Measurements from ENCODE around the gene PPP4R1.

PPP4R1 gene

DNA sequence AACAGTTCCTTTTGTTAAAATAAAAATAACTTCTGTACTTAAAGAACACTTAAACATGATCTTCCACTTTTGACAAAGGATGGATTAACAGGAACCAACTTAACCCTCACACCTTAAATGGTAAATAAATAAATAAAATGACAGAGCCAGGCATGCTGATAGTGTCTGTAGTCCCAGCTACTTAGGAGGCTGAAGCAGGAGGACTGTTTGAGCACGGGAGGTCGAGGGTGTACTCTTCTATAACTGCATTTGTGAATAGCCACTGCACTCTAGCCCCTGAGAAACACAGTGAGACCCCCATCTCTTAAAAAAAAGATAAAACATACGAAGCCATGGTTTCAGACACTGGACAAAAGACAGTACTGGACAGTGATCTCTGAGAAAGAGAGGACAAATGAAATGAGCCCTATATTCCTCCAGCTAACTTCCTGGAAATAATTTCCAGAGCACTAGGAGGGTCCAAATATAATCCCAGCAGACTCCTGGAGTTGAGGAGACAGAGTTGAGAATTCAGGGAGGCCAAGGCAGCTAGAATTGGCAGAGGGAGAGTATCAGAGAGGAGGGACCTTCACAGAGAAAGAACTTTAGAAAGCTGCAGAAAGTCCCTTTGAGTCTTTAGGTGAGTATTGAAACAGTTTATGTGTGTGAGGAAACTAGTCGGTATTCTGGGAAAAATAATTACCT lies 17.4 kb downstream of the PPP4R1 start:
- no peak for TF ChIP-seq CTCF (IDR thresholded peaks at IDR 0.05; ENCODE audit: extremely low read depth, insufficient read depth, missing control alignments)
- no peak for DNase-seq (ENCODE audit: low spot score)
- in situ Hi-C loops (cut with MboI; ENCODE audit: low pct_unique_long_range_greater_than_20kb, low sequenced_read_pairs, unreplicated experiment), result no loop called here

DNA sequence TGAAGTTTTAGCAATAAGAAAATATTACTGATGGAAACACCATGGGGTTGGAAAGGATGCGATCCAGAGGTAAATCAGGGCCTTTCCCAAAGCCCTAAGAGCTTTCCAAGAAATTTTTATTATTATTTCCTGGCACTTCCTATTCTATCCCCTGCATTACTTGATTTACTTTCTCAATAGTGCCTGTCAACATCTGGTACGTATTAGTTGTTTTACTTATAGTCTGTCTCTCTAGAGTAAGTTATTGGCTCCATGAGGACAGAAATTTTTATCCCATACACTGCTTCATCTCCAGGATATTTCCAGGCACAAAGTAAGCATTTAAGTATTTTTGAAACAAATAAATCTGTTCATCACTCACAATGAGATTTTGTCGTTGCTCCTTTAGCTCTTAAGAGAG lies 18.1 kb downstream of the PPP4R1 start:
- TF ChIP-seq CTCF (IDR thresholded peaks at IDR 0.05; ENCODE audit: extremely low read depth, insufficient read depth, missing control alignments), result no peak
- in situ Hi-C loops (cut with MboI; ENCODE audit: low pct_unique_long_range_greater_than_20kb, low sequenced_read_pairs, unreplicated experiment), result no loop called here
- DNase-seq (ENCODE audit: low spot score), result no peak

DNA sequence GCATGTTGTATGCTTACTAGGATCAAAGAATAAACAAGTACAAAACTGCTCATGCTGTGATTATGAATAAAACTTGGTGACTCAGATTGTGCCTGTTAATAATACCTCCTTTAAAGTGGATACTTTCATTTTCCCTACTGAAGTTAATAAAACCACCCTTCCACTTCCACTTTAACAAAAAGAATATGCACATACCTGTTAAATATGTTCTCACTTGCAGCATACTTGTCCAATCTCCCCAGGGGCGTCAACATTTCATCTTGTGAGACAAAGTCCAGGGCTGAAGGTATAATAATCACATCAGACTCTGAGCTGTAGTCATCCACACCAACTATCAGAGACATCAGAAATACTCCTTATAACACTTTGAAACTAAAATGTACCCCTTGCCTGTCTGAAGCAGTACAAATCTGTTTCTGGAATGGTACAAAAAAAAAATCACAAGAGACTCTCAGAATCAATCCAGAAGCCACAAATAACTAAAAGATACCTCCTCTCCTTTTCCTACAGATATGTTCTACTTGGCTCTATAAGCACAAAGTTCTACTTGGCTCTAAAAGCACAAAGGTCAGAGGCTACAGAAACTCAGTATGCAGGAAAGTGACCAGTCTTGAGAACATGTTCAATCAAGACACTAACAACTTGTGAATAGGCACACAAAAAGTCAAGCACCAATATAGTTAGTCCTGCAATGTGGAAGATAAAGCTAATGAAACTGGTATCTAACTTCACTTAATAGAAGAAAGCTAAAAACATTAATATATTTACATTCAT lies 19.3 kb downstream of the PPP4R1 start:
- TF ChIP-seq CTCF (IDR thresholded peaks at IDR 0.05; ENCODE audit: extremely low read depth, insufficient read depth, missing control alignments), result no peak
- peak; percentile 32 for DNase-seq (ENCODE audit: low spot score)
- in situ Hi-C loops (cut with MboI; ENCODE audit: low pct_unique_long_range_greater_than_20kb, low sequenced_read_pairs, unreplicated experiment), result no loop called here

GRCh38 chr18:9587924-9588323 lies 26.4 kb downstream of the PPP4R1 start:
- TF ChIP-seq CTCF (IDR thresholded peaks at IDR 0.05; ENCODE audit: extremely low read depth, insufficient read depth, missing control alignments), result no peak
- in situ Hi-C loops (cut with MboI; ENCODE audit: low pct_unique_long_range_greater_than_20kb, low sequenced_read_pairs, unreplicated experiment), result no loop called here
- DNase-seq (ENCODE audit: low spot score), result no peak

DNA sequence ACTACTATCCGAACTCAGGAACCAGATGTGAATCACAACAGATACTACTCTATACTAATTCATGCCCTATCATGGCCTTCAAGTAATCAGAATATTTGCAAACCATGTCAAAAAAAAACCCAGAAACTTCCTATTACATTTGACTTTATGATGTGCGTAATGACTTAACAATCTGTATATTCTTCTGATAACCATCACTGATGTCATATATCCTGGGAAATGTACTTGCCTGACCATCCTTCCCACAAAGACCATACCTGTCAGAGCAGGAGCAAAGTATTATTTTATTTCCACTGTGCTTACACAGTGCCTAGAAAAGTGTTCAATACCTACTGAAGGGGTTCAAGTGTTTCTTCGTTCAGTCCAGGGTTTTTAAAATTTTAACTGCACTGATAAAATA lies 27.5 kb downstream of the PPP4R1 start:
- TF ChIP-seq CTCF (IDR thresholded peaks at IDR 0.05; ENCODE audit: extremely low read depth, insufficient read depth, missing control alignments), result no peak
- no peak for DNase-seq (ENCODE audit: low spot score)

GRCh38 chr18:9581667-9582066 lies 32.7 kb downstream of the PPP4R1 start:
- in situ Hi-C loops (cut with MboI; ENCODE audit: low pct_unique_long_range_greater_than_20kb, low sequenced_read_pairs, unreplicated experiment), result no loop called here
- no peak for TF ChIP-seq CTCF (IDR thresholded peaks at IDR 0.05; ENCODE audit: extremely low read depth, insufficient read depth, missing control alignments)
- no peak for DNase-seq (ENCODE audit: low spot score)

More for the DNA sequence above, 27.5 kb downstream of the PPP4R1 start:
- in situ Hi-C loops (cut with MboI; ENCODE audit: low pct_unique_long_range_greater_than_20kb, low sequenced_read_pairs, unreplicated experiment), result no loop called here

Data from GM13977 (cell line).